IMR-90 (cell line): ENCODE measurements around the gene NDUFA6. TPM values are rescaled to one million over a fixed set of nuclear protein-coding genes. Genes with fewer than 3 reads are reported as not detected.

ENCODE experiments used
- ATAC-seq: fragments of 200-7000 bp; cut with Tn5 transposase; 2 replicates; pipeline ENCODE4 v1.9.1; 2020; ENCODE audit warnings: low read depth, mild to moderate bottlenecking, moderate library complexity
- BruUV-seq: library from RNA; stranded (reverse); fragments of 400-500 nt; replicated peaks from 2 replicates; lab custom pipeline; 2021; lab: Mats Ljungman, UMichigan
- CTCF ChIA-PET: fragments of 300-600 bp; formaldehyde crosslinking; extraction: SDS; loops from one replicate; lab custom pipeline; 2021; ENCODE audit warnings: antibody characterized with exemption; lab: Yijun Ruan, JAX
- POLR2A ChIA-PET: fragments of 300-600 bp; sonication (Branson Sonifier 250); formaldehyde crosslinking; loops from one replicate; lab custom pipeline; 2022; ENCODE audit warnings: antibody characterized with exemption; ENCODE audit not compliant: unreplicated experiment; lab: Charles Lee
- DNase-seq: peaks from one replicate; pipeline ENCODE4 v3.0.0; 2013
- H2AFZ ChIP-seq: replicated peaks from 2 replicates; pipeline ENCODE3; 2013; ENCODE audit warnings: low read length, mild to moderate bottlenecking; ENCODE audit not compliant: poor library complexity
- H2AK5ac ChIP-seq: 2 replicates; pipeline ENCODE4 v1.6.1; 2013; ENCODE audit warnings: low read depth, low read length, inconsistent platforms
- H2AK9ac ChIP-seq: replicated peaks from 2 replicates; pipeline ENCODE3; 2013; ENCODE audit warnings: mild to moderate bottlenecking, low read depth, low read length, moderate library complexity; ENCODE audit not compliant: poor library complexity
- H2BK120ac ChIP-seq: 2 replicates; pipeline ENCODE4 v1.6.1; 2013; ENCODE audit warnings: low read depth, low read length, inconsistent platforms
- H2BK15ac ChIP-seq: 3 replicates; pipeline ENCODE4 v1.6.1; 2013; ENCODE audit warnings: low read depth, low read length, inconsistent platforms
- H2BK20ac ChIP-seq: 2 replicates; pipeline ENCODE4 v1.6.1; 2013; ENCODE audit warnings: low read depth, mild to moderate bottlenecking, inconsistent platforms, low read length, moderate library complexity
- H2BK5ac ChIP-seq: 2 replicates; pipeline ENCODE4 v1.6.1; 2013; ENCODE audit warnings: mild to moderate bottlenecking, low read depth, low read length, inconsistent platforms; ENCODE audit not compliant: poor library complexity, severe bottlenecking
- H3K14ac ChIP-seq: replicated peaks from 2 replicates; pipeline ENCODE4 v1.6.1; 2013; ENCODE audit warnings: low read depth, low read length, inconsistent platforms
- H3K18ac ChIP-seq: 2 replicates; pipeline ENCODE4 v1.6.1; 2013; ENCODE audit warnings: low read depth, low read length, control low read depth
- H3K23ac ChIP-seq: 2 replicates; pipeline ENCODE4 v1.6.1; 2013; ENCODE audit warnings: low read depth, low read length, inconsistent platforms
- H3K27ac ChIP-seq: 2 replicates; pipeline ENCODE4 v1.5.1; 2013; ENCODE audit warnings: mild to moderate bottlenecking, control low read depth, low read length; ENCODE audit not compliant: insufficient read depth
- H3K27me3 ChIP-seq: 2 replicates; pipeline ENCODE4 v1.6.1; 2013; ENCODE audit warnings: low read length; ENCODE audit not compliant: control insufficient read depth, insufficient read depth
- H3K36me3 ChIP-seq: 2 replicates; pipeline ENCODE4 v1.6.1; 2013; ENCODE audit warnings: low read length, mixed read lengths; ENCODE audit not compliant: control insufficient read depth, insufficient read depth
- H3K4ac ChIP-seq: 2 replicates; pipeline ENCODE4 v1.6.1; 2013; ENCODE audit warnings: low read depth, low read length, inconsistent platforms
- H3K4me1 ChIP-seq: 2 replicates; pipeline ENCODE4 v1.6.1; 2013; ENCODE audit warnings: low read length, mixed read lengths; ENCODE audit not compliant: control insufficient read depth, insufficient read depth
- H3K4me2 ChIP-seq: 2 replicates; pipeline ENCODE4 v1.6.1; 2013; ENCODE audit warnings: low read depth, mild to moderate bottlenecking, control low read depth, low read length, moderate library complexity
- H3K4me3 ChIP-seq: 2 replicates; pipeline ENCODE4 v1.5.1; 2013; ENCODE audit warnings: low read depth, mild to moderate bottlenecking, control low read depth, low read length, moderate library complexity; ENCODE audit not compliant: insufficient read depth
- H3K56ac ChIP-seq: 2 replicates; pipeline ENCODE4 v1.6.1; 2013; ENCODE audit warnings: low read length, inconsistent platforms; ENCODE audit not compliant: insufficient read depth; ENCODE audit errors: extremely low read depth
- H3K79me1 ChIP-seq, 2 experiments: 2 replicates each; pipeline ENCODE4 v1.6.1; 2013; ENCODE audit warnings: low read length in 2 of 2, inconsistent platforms in 1 of 2, low read depth in 1 of 2
- H3K9ac ChIP-seq: 2 replicates; pipeline ENCODE4 v1.6.1; 2013; ENCODE audit warnings: low read depth, low read length, control low read depth
- H3K9me1 ChIP-seq: 2 replicates; pipeline ENCODE4 v1.6.1; 2013; ENCODE audit warnings: low read length, inconsistent platforms; ENCODE audit not compliant: insufficient read depth
- H3K9me3 ChIP-seq: 2 replicates; pipeline ENCODE4 v1.6.1; 2013; ENCODE audit warnings: low read length; ENCODE audit not compliant: control insufficient read depth, insufficient read depth
- H4K20me1 ChIP-seq: 2 replicates; pipeline ENCODE4 v1.6.1; 2013; ENCODE audit warnings: low read length, inconsistent platforms; ENCODE audit not compliant: insufficient read depth
- H4K5ac ChIP-seq: 2 replicates; pipeline ENCODE4 v1.6.1; 2013; ENCODE audit warnings: mild to moderate bottlenecking, low read depth, low read length, control low read depth
- H4K8ac ChIP-seq, 2 experiments: 2 replicates each; pipeline ENCODE4 v1.6.1; 2013; ENCODE audit warnings: low read depth in 2 of 2, low read length in 2 of 2, control low read depth in 1 of 2, inconsistent platforms in 1 of 2
- H4K91ac ChIP-seq: 2 replicates; pipeline ENCODE4 v1.6.1; 2013; ENCODE audit warnings: low read depth, low read length, inconsistent platforms; ENCODE audit not compliant: insufficient read depth
- BHLHE40 ChIP-seq: fragments of 150-350 bp; IDR thresholded peaks from 2 replicates; pipeline ENCODE4 v1.6.1; 2016; ENCODE audit warnings: mild to moderate bottlenecking, low read depth, low read length
- CEBPB ChIP-seq: IDR thresholded peaks from 2 replicates; pipeline ENCODE4 v1.6.1; 2012; ENCODE audit warnings: low read depth, low read length, improper control_type of control experiment
- CHD1 ChIP-seq: IDR thresholded peaks from 2 replicates; pipeline ENCODE4 v1.6.1; 2012; ENCODE audit warnings: low read depth, low read length, improper control_type of control experiment
- MAFK ChIP-seq: IDR thresholded peaks from 2 replicates; pipeline ENCODE4 v1.6.1; 2012; ENCODE audit warnings: low read depth, low read length, improper control_type of control experiment
- MAZ ChIP-seq: IDR thresholded peaks from 2 replicates; pipeline ENCODE4 v1.6.1; 2012; ENCODE audit warnings: low read depth, mild to moderate bottlenecking, low read length, improper control_type of control experiment, moderate library complexity, borderline replicate concordance
- MXI1 ChIP-seq: IDR thresholded peaks from 2 replicates; pipeline ENCODE4 v1.6.1; 2012; ENCODE audit warnings: low read depth, mild to moderate bottlenecking, low read length, moderate library complexity, borderline replicate concordance
- NFE2L2 ChIP-seq: fragments of 150-350 bp; IDR thresholded peaks from 2 replicates; pipeline ENCODE4 v1.6.1; 2016; ENCODE audit warnings: low read depth, mild to moderate bottlenecking, low read length
- POLR2A ChIP-seq: IDR thresholded peaks from 2 replicates; pipeline ENCODE4 v1.6.1; 2012; ENCODE audit warnings: mild to moderate bottlenecking, low read depth, low read length
- RFX5 ChIP-seq: IDR thresholded peaks from 2 replicates; pipeline ENCODE4 v1.8.0; 2012; ENCODE audit warnings: low read depth, mild to moderate bottlenecking, low read length, moderate library complexity
- USF2 ChIP-seq: fragments of 150-350 bp; IDR thresholded peaks from 2 replicates; pipeline ENCODE4 v1.6.1; 2017; ENCODE audit warnings: mild to moderate bottlenecking, antibody characterized with exemption, low read length, low read depth
- WGBS, 2 experiments: methylation state at CpG; one replicate each; pipeline versions ENCODE4 v1.1.5 to v1.1.7; 2013; ENCODE audit warnings: missing lambda C conversion rate in 2 of 2; ENCODE audit not compliant: insufficient read length in 1 of 2; ENCODE audit errors: extremely low coverage in 2 of 2; 5-methylcytosine and 5-hydroxymethylcytosine counted together
- dilution Hi-C: fragments of 300-500 bp; cut with HindIII; formaldehyde crosslinking; loops from one replicate; pipeline ENCODE4 v1.14.3; 2018; ENCODE audit warnings: low sequenced_read_pairs; ENCODE audit not compliant: unreplicated experiment
- in situ Hi-C: fragments of 300-500 bp; cut with MboI; formaldehyde crosslinking; loops from 3 replicates; pipeline ENCODE4 v1.14.3; 2019; ENCODE audit warnings: low sequenced_read_pairs, inconsistent platforms, mixed read lengths
- intact Hi-C: fragments of 100-400 bp; cut with micrococcal nuclease; formaldehyde crosslinking; loops from 2 replicates; pipeline ENCODE4 v1.10.0; 2022
- polyA plus RNA-seq, 3 experiments: library from polyadenylated mRNA; depleted of rRNA; stranded (reverse); fragments of >200 nt; gene quantifications; 2 replicates each; pipeline ENCODE4 v1.2.3, GENCODE V29; 2012; ENCODE audit warnings: low replicate concordance in 1 of 3
- total RNA-seq: library from RNA; depleted of rRNA; stranded (reverse); fragments of >200 nt; gene quantifications from 2 replicates; pipeline ENCODE4 v1.2.3, GENCODE V29; 2012
- TF ChIP-seq, protein P1 (sequence below): conservative IDR thresholded peaks from 2 replicates; pipeline ENCODE4 v1.5.1; 2012; ENCODE audit warnings: mild to moderate bottlenecking, low read depth, low read length, improper control_type of control experiment

Gene NDUFA6
- total and polyA plus RNA-seq, 2 of the 4 experiments (the other 2 are of a cell fraction): 48.8 to 89.0 TPM

DNA sequence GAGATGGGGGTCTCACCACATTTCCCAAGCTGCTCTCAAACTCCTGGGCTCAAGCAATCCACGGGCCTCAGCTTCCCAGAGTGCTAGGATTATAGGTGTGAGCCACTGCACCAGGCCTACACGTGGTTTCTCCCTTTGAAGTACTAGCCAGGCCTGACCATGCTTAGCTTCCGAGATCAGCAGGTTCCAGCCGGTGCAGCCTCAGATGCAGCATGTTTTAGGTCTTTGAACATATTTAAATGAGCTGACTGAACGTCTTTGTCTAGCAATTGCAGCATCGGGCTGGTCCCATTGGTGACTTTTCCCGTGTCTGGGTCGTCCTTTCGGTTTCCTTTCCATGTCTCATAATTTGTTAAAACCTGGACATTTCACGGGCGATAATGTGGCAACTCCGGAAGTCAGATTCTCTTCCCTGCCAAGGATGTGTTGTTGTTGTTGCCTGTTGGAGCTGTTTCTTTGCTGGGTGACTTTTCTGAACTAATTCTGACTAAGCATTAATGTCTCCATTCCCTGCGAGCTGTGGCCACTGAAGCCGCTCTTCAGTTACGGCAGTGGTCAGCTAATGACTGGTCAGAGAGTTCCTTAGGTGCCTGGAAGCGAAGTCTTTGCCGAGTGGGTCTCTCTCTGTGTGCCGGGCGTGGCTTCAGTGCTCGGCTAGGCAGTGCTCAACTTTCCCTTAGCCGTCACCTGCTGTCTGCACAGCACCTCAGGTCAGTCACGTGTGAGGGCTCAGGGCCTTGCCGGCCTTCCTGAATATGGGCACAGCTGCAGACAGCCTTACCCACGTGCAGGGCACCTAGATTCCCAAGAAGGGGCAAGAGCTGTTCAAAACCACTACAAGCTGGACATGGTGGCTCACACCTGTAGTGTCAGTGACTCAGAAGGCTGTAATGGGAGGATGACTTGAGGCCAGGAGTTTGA lies 43.8 kb upstream of the NDUFA6 start:
- Histone ChIP-seq H4K8ac (no peak overlapping the region), H3K14ac (no peak overlapping the region), H3K9me1 (no peaks in the 10 kb centered on the region), H4K5ac (no peak overlapping the region), H2AK9ac (no peak overlapping the region), H2AK5ac (no peak overlapping the region), H4K91ac (no peak overlapping the region), H3K23ac (no peak overlapping the region), H3K18ac (no peak overlapping the region), H3K79me1 (no peaks in the 10 kb centered on the region), H3K4me1 (no peaks in the 10 kb centered on the region), H3K36me3 (0 out of 2 replicates have a peak, but pooled peaks cover 1% of the 10 kb centered on the region), H4K20me1 (no peaks in the 10 kb centered on the region), H2BK15ac (no peak overlapping the region), H3K9ac (no peak overlapping the region), H2BK5ac (no peak overlapping the region), H3K9me3 (no peaks in the 10 kb centered on the region), H2BK20ac (no peak overlapping the region), H3K27ac (no peak overlapping the region), H3K4me3 (no peak overlapping the region), H3K4me2 (no peak overlapping the region), H2AFZ (no peak overlapping the region), H2BK120ac (no peak overlapping the region), H3K27me3 (no peaks in the 10 kb centered on the region), H3K56ac (no peak overlapping the region), H3K4ac (no peak overlapping the region)
- dilution Hi-C loops (no loop called here), in situ Hi-C loops (no loop called here), intact Hi-C loops (no loop called here)
- 89% methylated on average over 3 of the region's 24 CpGs; no CpG with 5 or more reads in 1 of the 2 experiments for WGBS, 2 experiments
- no peak for ATAC-seq
- BruUV-seq: no TSS peak
- POLR2A ChIA-PET: no interaction called here
- no peak for DNase-seq
- CTCF ChIA-PET: no interaction called here
- no peak for TF ChIP-seq BHLHE40
- no peak for TF ChIP-seq NFE2L2
- TF ChIP-seq CHD1: no peak
- TF ChIP-seq, protein P1, sequence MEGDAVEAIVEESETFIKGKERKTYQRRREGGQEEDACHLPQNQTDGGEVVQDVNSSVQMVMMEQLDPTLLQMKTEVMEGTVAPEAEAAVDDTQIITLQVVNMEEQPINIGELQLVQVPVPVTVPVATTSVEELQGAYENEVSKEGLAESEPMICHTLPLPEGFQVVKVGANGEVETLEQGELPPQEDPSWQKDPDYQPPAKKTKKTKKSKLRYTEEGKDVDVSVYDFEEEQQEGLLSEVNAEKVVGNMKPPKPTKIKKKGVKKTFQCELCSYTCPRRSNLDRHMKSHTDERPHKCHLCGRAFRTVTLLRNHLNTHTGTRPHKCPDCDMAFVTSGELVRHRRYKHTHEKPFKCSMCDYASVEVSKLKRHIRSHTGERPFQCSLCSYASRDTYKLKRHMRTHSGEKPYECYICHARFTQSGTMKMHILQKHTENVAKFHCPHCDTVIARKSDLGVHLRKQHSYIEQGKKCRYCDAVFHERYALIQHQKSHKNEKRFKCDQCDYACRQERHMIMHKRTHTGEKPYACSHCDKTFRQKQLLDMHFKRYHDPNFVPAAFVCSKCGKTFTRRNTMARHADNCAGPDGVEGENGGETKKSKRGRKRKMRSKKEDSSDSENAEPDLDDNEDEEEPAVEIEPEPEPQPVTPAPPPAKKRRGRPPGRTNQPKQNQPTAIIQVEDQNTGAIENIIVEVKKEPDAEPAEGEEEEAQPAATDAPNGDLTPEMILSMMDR: no peak
- no peak for TF ChIP-seq RFX5
- no peak for TF ChIP-seq MXI1
- TF ChIP-seq POLR2A: no peak
- no peak for TF ChIP-seq CEBPB
- no peak for TF ChIP-seq USF2
- no peak for TF ChIP-seq MAZ
- TF ChIP-seq MAFK: no peak
